Hematopoietic multipotent progenitor cell treated with erythropoietin and hydrocortisone succinate and interleukin-3 and kit ligand, for 17 days (in vitro differentiated cells): Measurements from ENCODE around the gene CNDP2.
"Not testable (repeated sequence)": the region's sequence is repeated elsewhere in the genome, so short reads cannot be mapped to it uniquely, and the experiment has no call there.

ENCODE experiments used
- DNase-seq: peaks from one replicate; pipeline ENCODE4 v3.0.0-alpha.2; 2015; ENCODE audit warnings: low spot score

Gene CNDP2

DNA sequence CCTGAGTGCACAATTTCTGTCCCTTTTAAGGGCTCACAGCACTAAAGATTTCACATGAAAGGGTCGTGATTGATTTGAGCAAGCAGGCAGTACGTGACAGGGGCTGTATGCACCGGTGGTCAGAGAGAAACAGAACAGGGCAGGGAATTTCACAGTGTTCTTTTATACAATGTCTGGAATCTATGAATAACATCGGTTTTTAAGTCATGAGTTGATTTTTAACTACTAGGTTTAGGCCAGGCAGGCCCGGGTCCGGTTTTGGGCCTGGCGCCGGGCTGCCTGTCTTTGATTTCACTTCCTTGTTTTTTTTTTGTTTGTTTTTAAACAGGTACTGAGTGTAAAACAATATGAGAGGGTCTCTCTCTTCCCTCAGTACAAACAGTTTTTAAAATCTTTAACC lies 4.6 kb downstream of the CNDP2 start:
- not testable (repeated sequence) for DNase-seq

DNA sequence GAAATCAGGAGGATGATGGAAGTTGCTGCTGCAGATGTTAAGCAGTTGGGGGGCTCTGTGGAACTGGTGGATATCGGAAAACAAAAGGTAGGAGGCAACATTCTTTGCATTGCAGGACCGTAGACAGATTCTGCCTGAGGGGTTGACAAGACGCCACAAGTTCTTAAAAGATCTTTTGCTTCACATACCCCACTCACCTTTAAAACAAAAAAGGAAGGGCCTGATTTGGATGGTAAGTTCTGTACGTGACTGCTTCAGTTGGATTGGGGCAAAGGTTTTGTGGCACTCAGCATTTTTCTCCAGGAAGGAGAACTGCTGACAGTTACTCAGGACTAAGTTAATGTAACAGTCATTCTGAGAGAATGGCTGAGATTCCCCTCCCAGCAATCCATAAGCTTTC lies 5.2 kb downstream of the CNDP2 start:
- DNase-seq, result no peak

DNA sequence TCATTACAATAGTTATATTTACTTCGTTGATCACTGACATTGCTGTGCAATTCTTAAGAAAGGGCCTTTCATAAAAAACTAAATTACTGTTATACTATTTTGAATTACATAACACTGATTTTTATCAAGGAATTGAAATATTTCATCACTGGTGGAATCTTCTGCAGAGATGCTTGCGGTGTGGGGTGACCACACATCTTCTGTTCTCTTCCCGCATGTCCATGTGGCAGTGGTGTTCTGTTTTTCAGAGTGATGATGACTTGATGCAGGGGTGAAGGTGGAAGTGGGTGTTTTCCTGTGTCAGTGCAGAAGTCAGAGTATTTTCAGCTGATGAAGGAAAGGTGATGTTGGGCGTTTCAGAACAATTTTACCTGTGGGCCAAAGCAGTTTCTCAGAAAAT lies 7.0 kb downstream of the CNDP2 start:
- DNase-seq, result no peak

DNA sequence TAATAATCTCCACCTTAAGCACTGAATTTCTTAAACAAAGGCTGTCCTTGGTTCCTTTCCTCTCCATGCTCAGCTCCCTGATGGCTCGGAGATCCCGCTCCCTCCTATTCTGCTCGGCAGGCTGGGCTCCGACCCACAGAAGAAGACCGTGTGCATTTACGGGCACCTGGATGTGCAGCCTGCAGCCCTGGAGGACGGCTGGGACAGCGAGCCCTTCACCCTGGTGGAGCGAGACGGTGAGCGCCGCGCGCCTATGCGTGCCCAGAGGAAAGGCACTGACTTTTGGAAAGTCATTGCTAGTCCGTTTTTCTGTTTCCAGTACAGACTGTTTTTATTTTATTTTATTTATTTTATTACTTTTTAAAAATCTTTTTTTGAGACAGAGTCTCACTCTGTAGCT lies 9.6 kb downstream of the CNDP2 start:
- no peak for DNase-seq

DNA sequence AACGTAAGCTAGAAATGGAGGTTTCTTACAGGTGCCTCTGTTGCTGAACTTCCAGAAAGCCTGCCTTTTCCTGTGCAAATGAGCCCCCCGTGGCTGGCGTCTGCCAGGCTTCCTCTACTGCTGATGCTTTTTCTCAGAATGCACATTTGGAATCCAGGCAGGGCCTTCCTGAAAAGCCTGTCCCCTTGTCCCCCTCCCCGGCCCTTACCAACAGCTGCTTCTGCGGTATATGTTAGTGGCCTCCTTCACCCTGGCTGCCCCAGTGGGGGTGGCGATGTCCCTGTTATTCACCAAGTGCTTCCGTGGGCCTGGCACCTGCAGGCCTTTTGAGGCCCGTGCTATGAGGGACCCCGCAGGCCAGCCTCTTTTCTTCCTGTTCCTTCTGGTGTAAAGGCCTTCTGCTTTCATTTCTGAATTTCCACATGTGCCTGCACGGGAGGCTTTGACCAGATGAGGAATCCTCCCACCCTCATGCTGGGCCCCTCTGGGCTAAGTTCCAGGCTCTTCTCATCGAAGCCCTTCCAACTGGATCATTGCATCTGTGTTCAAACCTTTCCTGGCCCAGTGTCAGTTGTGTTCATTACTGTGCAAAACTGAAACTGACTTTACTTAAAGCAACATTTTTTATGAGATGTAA lies 10.4 kb downstream of the CNDP2 start:
- no peak for DNase-seq

DNA sequence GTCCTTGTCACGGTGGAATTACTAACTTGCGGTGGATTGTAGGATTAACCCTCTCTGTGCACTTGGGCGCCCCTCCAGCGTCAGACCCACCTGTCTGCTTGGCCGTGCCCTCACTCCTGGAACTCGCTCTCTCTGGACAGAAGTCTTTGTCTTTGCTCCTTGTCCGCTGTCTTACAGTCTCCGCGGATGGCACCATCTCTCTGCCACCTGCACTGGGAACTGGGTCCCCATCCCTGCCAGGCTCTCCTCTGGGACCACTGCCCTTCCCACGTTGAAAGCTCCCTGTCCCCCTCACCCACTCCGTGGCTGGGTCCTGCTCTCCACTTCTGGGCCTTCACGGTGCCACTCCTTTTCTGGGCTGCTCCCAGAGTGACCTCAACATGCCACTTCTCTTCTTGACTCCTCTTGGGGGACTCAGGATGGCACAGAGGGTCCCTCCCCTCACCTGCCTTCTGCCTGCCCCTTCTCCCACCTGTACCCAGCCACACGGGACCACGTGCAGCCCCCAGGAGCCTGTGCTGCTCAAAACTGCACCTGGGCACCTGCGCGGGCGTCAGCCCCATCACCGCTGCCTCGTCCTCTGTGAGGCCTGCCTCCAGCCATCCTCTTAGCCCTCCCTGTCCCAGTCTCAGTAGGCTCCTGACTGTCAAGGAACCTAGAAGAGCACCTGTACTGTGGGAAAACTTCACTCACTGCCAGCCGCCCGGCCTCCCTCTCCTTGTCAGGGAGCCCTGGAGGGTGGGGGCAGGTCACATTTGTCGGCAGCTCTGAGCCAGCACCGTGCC lies 11.1 kb downstream of the CNDP2 start:
- no peak for DNase-seq

DNA sequence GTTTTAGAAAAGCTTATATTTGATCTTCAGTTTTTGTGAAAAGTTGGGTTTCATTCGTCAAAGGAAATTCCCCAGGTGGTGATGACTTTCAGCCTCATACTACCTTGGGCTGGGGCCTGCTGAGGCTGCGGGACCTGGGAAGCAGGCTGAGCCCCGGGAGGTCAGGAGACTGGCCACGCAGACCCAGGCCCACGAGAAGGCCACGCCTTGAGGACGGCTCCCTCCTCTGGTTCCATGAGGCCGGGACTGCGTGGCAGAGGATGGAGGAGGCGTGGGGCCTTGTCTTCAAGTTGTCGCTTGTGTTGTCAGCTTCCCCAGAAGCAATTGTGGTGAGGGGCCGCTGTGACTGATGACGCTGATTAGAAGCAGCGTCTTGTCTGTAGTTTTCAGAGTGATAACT lies 11.8 kb downstream of the CNDP2 start:
- DNase-seq, result no peak

DNA sequence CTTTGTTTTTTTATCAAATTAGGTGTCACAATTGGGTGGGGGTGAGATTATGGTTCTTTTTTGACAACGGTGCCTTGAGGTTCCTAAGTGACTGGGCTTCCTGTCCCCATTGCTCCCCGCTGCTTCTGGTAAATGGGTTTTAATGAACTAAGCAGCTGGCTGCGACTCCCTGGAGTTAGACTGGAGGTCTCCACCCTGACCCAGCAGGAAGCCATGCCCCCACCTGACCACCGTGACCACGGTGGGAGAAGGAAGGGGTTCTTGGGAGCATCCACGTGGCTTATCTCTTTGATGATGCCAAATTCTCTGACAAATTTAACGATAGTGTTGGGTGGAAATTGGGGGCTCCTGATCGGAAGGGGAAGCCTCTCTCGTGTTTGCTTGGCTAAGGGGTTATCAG lies 12.2 kb downstream of the CNDP2 start:
- DNase-seq, result no peak

DNA sequence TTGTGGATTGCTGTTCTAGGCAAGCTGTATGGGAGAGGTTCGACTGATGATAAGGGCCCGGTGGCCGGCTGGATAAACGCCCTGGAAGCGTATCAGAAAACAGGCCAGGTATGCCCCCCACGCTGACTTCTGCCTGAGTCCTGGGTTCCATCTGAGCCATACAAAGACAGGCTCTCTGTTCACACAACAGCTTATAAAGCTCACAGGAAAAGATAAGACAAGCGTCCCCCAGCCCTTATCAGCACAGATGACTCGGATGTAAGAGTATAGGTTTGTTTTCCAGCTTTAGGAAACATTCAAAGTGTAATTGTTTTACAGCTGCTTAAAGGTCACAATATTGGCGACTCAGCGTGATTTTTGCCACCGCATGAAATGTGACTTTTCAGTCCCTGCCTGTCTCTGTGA lies 12.7 kb downstream of the CNDP2 start:
- DNase-seq, result no peak

DNA sequence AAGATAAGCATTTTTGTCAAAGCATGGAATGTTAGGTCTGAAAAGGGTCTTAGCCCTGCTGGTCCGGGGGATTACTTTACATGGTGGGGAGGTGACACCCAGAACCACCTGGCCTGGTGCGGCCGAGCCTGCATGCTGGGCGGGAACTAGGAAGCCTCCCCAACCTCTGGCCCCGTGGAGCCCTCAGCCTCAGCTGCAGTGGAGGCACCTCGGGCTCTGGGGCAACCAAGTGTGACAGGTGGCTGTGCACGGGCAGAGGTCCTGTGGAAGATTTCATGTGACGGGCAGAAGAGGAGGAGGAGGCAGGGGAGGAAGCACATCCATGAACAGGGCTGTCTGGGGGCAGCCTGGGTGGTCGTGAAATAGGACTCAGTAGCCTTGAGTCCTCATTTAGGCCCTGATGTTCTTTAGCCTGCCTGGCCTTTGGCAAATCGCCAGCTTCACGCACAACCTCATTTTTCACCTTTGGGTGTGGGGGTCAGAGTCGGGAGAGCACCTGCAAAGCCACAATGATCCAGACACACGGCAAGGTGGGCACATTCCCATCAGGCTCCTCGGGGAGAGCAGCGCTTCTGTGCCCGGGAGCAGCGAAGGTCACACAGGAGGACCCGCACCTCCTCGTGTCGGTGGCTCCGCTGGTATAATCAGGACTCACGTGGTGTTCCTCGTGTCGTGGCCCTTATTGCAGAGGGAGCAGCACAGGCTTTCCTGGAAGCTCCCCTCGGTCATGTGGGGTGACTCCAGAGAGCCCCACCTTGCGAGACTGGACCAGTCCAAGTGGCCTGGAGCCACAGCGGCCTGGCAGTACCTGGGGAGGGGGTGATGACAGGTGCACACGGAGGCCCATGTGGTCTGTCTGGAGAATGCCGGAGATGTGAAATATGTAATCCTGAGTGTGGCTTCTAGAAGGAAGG lies 13.9 kb downstream of the CNDP2 start:
- DNase-seq, result no peak

DNA sequence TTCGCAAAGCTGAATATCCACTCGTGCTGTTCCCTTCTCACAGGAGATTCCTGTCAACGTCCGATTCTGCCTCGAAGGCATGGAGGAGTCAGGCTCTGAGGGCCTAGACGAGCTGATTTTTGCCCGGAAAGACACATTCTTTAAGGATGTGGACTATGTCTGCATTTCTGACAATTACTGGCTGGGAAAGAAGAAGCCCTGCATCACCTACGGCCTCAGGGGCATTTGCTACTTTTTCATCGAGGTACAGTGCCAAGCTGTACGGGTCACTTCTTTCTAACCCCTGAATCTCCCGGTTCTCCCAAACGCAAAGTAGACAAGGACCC lies 14.6 kb downstream of the CNDP2 start:
- no peak for DNase-seq

DNA sequence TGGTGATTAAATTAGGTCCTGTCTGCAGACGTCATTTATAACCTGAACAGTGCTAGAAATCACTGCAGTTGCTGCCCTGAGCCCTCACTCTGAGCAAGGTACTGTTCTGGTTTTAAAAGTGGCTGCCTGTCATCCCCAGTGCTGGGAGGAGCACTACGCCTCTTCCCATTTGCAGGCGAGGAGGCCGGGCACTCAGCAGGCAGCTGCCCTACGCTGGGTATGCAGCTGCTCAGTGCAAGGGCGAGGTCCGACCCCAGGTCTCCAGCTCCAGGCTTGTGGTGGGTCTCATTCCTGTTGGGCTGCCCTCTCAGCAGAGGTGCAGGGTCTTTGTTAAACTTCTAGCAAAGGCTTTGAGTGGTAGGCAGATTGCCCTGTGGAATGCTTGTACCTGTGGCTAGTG lies 15.7 kb downstream of the CNDP2 start:
- no peak for DNase-seq

DNA sequence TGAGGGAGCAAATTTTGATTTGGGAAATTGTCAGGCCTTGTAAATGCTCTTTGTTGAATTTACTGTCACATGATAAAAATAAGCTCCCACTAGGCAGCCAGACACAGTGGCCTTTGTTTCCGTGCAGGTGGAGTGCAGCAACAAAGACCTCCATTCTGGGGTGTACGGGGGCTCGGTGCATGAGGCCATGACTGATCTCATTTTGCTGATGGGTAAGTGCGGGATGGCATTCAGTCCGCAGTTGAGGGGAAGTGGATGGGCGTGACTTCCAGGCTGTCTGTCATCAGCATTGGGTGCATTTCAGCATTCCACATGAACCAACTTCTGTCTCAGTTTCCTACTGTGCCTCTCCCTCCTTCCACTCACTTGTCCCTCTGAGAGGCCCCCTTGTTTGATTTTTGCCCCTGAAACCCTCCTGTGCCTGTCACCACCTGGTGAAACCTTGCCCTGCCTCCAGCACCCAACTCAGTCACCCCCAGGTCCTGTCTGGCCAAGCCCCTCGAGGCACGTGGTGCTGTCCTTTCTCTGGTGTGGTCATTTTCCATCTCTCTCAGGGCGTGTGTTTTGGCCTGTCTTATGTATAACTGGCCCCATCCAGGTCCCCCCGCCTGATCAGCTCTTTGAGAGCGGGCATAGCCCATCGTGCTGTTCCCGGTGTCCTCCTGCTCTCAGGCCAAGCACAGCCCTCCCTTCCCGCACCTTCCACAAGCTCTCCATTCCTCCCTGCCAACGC lies 16.3 kb downstream of the CNDP2 start:
- DNase-seq, result no peak

DNA sequence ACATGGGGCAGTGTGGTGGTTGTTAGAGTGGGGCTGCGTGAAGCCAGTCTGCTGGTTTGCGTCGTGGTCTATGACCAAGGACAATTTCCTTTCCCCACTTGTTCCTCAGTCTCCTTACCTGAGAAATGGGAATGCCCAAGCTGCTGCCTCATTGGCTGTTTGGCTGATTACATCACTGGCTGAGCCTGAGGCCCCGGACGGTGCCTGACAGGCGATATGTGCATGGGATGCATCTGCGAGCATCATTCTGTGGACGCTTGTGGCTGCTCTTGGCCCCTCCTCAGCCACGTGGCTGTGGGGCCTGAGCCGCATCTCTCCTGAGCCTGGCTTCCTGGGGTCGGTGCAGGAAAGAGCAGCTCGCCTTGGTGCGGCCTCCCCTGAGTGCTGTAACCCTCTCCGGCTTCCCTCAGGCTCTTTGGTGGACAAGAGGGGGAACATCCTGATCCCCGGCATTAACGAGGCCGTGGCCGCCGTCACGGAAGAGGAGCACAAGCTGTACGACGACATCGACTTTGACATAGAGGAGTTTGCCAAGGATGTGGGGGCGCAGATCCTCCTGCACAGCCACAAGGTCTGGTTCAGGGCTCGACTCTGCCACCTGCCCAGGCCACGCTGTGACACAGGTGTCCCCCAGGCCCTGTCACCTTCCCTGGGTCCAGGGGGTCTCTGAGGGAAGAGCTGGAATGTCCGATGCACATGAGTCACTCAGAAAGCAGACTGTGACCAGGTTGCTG lies 17.2 kb downstream of the CNDP2 start:
- DNase-seq, result no peak

DNA sequence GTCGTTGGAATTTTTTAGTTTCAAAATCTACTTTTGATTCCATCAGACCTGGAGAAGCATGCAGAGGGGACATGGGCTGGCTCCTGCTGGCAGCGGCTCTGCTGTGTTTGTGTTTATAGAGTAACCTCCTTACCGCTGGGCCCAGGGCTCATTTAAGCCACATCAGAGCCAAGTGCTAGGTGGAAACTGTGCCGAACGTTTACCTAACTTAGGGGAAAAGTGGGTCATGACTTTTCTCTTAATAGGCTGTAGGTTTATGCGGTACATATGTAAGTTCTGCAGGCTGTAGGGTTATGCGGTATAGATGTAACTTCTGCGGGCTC lies 17.7 kb downstream of the CNDP2 start:
- no peak for DNase-seq

DNA sequence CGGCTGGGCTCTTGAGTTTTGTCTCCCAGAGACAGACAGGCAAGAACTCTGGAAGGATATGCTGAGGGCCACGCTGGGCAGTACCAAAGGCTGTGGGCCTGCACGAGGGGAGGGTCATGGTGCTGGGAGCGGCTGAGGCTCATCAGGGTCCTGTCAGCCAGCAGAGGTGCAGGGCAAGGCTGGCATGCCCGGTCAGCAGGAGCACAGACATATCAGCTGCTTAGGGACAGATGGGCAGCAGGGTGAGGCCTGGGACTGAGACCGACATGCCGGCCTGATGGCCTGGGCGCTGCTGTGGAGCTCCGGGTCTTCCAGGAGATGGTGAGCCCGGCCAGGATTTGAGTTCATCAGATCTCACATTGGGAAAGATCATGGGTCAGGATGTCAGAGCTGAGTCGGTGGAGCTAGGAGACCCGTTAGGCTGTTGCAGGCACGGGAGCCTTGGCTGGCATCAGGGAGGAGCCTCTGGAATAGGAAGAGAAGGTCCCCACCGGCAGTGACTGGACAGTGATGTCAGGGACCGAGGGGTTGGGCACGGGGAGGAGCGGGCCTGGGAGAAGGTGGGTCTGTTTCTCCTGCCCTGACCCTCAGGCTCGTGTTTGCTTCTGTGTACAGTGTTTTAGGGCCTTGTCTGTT lies 18.8 kb downstream of the CNDP2 start:
- no peak for DNase-seq

DNA sequence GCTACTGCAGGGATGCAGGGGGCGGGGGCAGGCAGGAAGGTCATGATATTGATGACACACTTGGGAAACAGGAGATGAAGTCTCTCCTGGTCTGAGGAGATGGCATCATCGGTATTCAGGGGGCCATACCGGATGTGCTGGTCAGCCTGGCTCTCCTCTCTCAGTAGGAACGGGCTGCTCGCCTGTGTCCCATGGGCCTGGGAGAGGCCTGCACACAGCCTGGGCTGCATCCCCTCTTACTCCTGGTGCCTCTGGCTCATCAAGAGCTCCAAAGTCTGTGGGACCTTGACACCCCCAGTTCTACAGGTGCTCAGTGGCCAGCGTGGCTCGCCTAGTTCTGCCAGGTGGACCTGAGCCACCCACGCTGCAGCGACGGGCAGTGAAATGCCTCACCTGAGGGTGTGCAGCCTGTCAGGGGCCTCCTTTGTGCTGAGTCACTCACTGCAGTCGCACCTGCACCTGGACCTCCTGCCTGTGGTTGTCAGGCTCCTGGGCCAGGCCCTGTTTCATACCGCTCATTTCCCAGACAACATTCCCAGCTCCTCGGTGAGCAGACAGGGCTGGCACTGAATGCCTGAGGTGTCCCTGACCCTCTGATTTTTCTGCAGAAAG lies 19.6 kb downstream of the CNDP2 start:
- no peak for DNase-seq

DNA sequence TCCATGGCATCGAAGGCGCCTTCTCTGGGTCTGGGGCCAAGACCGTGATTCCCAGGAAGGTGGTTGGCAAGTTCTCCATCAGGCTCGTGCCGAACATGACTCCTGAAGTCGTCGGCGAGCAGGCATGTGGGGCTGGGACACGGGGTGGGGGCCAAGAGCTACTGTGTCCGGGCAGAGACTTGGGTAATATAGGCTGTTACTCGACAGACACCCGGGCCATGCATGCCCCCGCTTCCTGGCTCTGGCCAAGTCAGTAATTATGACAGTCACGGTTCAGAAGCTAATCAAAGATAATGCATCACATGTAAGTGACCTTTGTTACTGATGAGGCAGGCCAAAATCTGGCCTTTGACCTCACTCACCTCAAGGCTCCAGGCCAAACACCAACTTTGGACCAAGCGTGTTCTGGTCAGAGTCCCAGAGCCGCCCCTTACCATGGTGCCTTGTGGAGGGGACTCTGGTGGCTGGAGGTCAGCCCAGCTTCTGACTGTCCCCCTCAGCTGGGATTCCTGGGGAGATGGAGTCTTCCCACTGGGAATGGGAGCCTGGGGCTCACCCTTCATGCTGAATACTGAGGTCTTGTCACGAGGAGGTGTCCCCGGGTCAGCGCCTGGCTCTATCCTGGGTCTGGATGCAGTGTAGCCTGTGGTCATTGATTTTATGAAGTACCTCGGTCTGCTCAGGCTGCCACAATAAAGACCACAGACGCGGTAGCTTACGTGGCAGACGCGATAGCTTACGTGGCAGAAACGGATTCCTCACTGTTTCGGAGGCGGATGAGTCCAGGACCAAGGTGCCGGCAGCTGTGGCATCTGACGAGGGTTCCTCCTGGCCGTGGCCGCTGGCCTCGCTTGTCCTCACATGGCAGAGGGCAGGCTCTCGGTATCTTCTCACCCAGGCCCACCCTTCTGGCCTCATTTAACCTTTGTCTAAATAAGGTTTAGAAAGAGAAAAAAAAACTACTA lies 20.4 kb downstream of the CNDP2 start:
- DNase-seq, result no peak

DNA sequence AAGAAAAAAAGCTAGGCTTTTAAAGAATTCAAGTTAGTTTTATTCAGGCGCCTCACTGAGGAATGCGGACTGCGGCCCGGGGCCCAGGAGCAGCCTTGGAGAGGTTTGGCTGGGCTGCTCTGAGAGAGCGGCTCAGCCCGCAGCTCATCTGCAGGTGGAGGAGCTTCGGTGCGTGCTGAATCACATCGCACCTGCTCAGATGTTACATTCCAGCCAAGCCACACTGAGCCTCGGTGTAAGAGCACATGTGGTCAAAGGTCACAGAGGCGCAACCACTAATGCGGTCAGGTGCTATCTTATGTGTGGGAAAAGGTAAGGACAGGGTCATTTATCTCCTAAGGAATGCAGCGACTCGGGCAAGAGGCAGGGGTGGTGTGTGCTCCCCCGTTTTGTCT lies 21.1 kb downstream of the CNDP2 start:
- DNase-seq, result no peak
